Left kidney (tissue), 2 donors: ENCODE data around the gene KCNIP4. TPM values are rescaled to one million over a fixed set of nuclear protein-coding genes. Genes with fewer than 3 reads are reported as not detected.

Experiments
- DNase-seq: peaks from one replicate; pipeline ENCODE4 v3.0.0-alpha.2; 2013
- polyA plus RNA-seq: library from polyadenylated mRNA; unstranded; fragments of 120-200 nt; gene quantifications from one replicate; pipeline ENCODE4 v1.2.1, GENCODE V29; 2013; ENCODE audit not compliant: insufficient read length

KCNIP4 gene
- polyA plus RNA-seq, 1 donor = 13.0 TPM

DNA sequence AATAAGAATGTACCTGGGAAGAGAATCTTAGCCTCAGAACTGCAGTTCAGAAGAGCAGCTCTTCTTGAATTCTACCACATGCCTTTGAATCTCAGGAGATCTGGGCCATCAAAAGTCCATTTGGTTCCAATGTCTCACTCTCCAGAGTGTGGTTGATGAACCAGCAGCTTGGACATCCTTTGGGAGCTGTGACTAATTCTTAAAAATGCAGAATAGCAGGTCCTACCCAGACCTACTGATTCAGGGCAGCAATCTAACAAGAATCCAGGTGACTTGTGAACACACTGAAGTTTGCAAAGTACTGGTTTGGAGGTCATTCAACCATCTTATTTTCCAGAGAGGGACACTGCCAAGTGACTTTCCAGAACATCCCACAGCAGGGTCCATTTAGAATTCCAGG lies 1003.6 kb downstream of the KCNIP4 start:
- DNase-seq = no peak

DNA sequence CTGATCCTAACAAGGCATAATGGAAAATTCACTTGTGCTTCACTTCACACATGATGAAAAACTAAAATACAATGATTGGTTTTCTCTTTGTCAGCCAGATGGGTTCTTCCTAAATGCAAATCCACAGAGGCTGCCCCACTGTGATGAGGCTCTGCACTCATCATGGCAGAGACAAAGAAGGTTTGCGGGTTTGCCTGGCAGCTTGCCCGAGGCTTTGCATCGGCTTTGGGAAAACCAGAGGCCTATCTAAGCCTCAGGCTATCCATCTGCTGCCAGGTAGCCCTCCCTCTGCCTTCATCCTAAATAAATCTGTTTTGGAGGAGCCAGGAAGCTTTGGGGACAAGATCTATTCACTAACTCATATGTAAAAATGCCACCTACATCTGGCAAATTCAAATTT lies 1004.1 kb downstream of the KCNIP4 start:
- DNase-seq = no peak

DNA sequence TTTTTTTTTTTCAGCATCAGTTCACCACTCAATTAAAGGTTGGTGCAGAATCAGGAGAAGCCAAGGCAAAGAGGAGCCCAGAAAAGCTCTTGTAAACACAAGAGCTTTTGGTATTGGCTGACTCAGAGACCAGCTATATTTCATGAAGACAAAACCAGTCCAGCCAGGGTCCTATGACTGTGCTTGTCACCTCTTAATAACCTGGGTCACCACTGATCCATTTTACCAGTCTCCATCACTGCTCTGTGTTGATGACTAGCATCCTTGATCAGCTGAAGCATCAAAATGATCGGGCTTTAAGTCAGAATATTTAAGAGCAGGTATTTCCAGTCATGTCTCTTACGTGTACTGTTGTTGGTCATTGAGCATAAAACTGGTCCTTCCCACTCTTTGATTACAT lies 1010.4 kb downstream of the KCNIP4 start:
- no peak for DNase-seq

GRCh38 chr4:20926529-20926928 lies 1022.0 kb downstream of the KCNIP4 start:
- DNase-seq = no peak

GRCh38 chr4:20925176-20925575 lies 1023.4 kb downstream of the KCNIP4 start:
- DNase-seq = no peak

DNA sequence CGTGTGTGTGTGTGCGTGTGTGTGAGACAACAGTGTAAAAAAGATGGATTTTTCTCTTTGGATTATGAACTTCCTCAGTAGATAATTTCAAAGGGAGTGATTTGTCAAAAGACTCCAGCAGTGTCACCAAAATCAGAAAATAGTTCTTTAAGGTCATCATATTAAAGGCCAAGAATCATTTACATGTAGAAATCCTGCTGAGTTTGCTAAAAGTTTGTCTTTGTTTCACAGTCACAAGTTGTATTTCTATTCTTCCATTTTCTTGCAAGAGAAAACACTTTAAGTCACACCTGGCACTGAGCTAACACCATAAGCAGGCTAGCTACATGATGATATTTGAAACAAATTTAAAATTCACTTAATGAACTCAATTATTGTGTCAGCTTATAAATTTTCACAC lies 1025.6 kb downstream of the KCNIP4 start:
- no peak for DNase-seq

DNA sequence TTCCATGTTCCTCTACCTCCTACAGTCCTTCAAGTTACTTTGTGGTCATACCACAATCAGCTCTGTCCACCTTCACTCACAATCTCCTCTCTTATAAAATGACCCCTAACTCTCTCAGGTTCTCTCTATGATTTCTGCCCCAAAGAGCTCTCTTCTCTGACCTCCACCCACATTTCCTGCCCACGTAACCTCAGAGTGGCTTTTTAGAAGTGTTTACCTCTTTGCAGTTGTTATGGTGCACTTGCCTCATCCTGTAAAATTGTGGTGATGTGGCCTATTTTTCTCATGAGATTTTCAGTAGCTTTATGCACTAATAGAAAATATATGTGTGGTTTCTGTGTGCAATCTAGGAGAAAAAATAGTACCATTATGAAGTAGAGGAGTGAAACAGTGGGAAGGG lies 1032.5 kb downstream of the KCNIP4 start:
- no peak for DNase-seq

GRCh38 chr4:20904966-20905365 lies 1043.6 kb downstream of the KCNIP4 start:
- DNase-seq = no peak

DNA sequence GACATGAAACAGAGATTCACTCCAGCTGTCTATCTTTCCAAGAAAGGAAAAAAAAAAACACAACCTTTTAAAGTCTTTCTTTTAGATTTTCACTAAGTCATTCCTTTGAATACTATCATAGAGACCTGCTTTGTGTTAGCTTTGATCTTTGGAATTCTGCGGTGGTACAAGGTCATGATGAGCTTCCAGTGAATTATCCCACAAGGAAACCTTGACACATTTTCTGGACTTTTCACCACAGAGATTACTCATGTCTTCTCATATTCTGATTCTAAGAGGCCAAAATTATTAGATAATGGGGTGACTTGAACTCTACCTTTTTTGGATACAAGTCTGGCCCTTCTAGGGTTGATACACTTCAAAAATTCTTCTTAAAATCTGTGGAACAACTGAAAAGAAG lies 1046.7 kb downstream of the KCNIP4 start:
- no peak for DNase-seq

DNA sequence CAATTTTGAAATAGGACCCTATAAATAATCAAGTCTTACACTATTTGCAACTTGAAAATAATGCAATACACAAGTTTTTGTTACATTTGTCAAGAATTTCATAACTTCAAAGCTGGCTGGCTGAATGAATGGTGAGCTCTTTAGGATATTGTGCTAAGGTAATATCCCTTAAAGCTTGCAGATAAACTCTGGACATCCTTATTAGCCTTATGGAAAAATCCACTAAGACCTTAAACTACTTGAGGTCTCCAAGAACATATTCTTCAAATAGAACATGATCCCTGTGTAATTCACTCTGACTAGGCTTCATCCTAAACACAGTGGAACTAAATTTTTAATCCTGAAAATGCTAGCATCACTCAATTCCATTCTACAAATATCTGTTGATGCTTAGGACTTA lies 1049.0 kb downstream of the KCNIP4 start:
- DNase-seq = no peak

DNA sequence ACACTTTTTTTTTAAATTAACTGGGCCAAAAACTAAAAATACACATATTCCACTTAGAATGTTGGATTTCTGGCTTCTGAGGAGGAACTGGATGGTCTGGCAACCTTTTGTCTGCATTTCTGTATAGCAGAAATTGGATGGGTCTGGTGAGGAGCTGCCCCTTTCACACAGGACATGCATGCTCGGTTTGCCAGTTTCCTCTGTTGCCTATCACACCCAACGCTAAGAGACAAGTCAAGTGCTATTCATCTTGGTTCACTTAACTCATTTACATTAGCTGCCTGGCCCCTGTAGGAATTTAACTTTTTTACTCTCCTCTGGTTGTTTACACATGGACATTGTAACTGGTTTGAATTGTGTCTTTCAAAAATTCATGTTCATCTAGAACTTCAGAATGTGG lies 1052.6 kb downstream of the KCNIP4 start:
- no peak for DNase-seq

- DNase-seq = no peak
Measured at GRCh38 chr4:20895208-20895607, 1053.4 kb downstream of the KCNIP4 start.

DNA sequence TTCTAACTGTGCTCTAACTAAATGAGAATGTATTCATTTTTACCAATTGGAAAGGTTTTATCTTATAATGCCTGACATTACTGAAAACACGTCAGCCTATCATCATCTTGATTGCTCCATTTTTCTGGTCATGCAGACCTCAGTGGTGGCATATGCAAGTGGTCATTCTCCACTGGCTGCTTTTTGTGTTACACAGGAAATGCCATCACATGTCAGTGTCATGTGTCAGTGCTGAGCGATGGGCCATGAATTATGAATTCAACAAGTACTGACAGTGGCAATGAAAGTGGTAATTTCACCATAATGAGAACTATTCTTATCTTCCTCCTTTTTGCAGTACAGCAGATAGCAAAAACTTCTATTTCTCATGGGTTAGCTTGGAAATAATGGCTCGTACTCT lies 1057.8 kb downstream of the KCNIP4 start:
- DNase-seq = no peak

DNA sequence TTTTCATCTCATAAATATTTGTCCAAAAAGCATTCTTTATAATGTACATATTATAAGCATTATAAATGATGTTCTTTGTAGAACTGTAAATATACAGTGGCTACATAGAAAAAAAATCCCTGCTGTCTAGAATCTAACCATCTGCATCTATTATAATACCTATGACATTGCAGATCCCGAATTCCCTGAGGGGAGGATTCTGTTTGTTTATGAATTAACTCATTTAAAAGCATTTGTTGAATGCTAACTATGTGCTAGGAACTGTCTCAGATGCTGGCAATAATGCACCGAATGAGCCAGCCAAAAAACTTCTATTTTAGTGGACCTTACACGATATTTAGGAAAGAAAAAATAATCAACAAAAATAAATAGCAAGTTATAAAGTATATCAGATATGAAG lies 1058.7 kb downstream of the KCNIP4 start:
- no peak for DNase-seq

DNA sequence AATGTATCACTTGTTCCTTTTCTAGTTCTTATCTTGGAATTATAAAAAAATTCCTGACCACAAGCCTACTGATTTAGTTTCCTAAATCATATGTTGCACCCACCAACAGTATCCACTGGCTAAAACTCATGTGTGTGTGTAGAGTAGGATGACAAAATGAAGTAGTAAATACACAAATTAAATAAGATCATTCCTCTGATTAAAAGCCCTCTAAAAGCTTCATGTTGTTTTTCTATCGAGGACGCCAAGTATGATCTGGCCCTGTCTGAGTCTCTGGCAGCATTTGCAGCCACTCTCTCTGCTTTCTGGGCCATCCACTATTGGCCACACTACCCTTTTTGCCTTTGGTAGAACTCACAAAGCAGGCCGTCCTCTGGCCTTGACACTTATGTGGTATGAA lies 1064.9 kb downstream of the KCNIP4 start:
- no peak for DNase-seq

- DNase-seq = no peak
Measured at GRCh38 chr4:20883231-20883630, 1065.3 kb downstream of the KCNIP4 start.

DNA sequence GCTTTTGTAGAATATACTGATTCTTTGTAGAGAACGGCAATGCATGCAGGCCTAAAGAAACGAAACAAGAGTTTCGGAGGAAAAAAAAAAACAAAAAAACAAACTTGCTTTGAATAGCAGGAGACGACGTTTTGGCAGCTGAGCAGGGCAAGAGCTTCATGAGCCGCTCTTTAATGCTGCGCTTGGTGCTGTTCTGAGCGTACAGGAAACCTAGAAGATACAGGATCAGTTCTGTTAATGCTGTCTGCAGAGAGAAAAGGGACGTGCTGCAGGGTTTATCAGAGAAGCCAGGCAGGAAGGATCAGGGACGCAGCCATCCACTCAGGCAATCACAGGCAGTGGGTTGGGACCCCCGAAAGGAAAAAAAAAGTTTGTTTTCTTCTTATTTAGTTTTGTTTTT lies 1066.1 kb downstream of the KCNIP4 start:
- DNase-seq = no peak

DNA sequence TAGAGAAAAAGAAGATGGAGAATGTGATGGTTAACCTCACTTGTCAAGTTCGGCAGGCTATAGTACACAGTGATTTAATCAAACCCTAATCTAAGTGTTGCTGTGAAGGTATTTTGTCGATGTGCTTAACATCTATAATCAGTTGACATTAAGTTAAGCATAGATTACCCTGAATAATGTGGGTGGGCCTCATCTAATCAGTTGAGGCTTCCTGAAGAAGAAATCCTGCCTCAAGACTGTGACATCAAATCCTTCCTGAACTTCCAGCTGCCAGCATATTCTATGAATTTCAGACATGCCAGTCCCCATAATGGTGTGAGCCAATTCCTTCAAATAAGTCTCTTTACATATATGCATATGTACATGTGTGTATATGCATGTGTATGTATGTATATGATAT lies 1066.9 kb downstream of the KCNIP4 start:
- DNase-seq = no peak

- DNase-seq = no peak
Measured at GRCh38 chr4:20878806-20879205, 1069.8 kb downstream of the KCNIP4 start.

- DNase-seq = no peak
Measured at GRCh38 chr4:20870436-20870835, 1078.1 kb downstream of the KCNIP4 start.

GRCh38 chr4:20868108-20868507 lies 1080.5 kb downstream of the KCNIP4 start:
- DNase-seq = no peak

- DNase-seq = no peak
Measured at GRCh38 chr4:20860878-20861277, 1087.7 kb downstream of the KCNIP4 start.

DNA sequence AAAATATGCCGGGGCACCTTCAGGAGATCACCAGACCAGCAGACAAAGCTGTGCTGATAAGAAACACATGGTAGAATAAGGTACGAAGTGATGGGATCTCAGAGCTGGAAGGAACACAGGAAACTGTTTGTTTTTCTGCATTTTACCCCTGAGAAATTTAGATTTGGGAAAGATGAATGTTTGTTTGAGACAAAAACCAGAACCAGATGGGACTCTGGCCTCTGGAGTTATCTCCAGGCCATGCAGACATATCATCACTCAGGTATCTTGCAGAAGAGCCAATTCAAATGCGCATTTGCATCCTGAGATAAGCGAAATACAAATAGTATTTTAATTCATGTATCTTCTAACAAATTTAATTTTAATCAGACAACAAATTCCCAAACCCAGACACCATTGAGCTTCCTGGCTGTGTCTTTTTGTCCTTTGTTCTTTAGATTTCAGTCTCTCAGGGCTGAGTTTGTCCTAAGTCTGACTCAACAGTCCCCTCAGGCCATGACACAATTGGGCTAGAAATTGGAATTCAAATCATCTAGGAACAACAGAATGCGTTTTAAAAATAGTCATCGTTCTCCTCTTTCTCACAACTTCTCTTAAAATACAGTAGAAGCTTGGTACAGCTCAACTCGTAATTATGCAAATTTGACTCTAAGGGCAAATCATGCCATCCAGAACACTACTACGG lies 1089.3 kb downstream of the KCNIP4 start:
- no peak for DNase-seq

DNA sequence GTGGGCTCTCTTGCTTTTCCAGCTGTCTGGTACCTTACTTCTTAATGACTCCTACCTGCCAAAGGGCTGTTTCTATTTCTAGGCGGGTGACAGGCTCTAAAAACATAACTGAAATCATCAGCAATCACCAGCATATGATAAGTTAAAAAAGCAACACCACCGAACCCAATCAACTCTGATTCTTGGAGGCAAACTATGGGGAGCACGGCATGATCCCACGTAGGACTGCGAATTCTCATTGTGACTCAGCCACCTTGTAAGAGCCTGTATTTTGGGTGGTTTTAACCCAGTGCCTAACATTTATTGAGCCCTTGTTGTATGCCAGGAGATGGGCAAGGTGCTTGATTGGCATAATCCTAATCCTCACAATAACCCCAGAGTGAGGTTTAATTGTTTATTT lies 1091.5 kb downstream of the KCNIP4 start:
- no peak for DNase-seq
